Gastrocnemius medialis (tissue), 4 donors: ENCODE data around the gene DCPS.
"Not testable (repeated sequence)": the region's sequence is repeated elsewhere in the genome, so short reads cannot be mapped to it uniquely, and the experiment has no call there.

Experiments
- CTCF ChIP-seq, 5 experiments: fragments of 450-650 bp in 3 of 5; fragments of 200-600 bp in 2 of 5; sonication (generic) in 2 of 5; IDR thresholded peaks in 4 of 5; conservative IDR thresholded peaks in 1 of 5; 1 replicate in 4 of 5; 2 replicates in 1 of 5; pipeline ENCODE4 v1.5.1; 2016 to 2019; ENCODE audit warnings: antibody characterized with exemption in 5 of 5, mild to moderate bottlenecking in 3 of 5, moderate library complexity in 3 of 5
- POLR2A ChIP-seq, 2 donors: fragments of 450-650 bp; IDR thresholded peaks; one replicate each; pipeline ENCODE4 v1.6.1; 2017; ENCODE audit warnings: antibody characterized with exemption in 2 of 2, mild to moderate bottlenecking in 2 of 2, moderate library complexity in 2 of 2

GRCh38 chr11:126386729-126387071, 82.8 kb downstream of the DCPS start:
- TF ChIP-seq POLR2A (IDR thresholded peaks at IDR 0.05); CTCF (IDR thresholded peaks at IDR 0.05 in 4 of 5, conservative IDR thresholded peaks at IDR 0.05 in 1 of 5): not testable (repeated sequence)
